Activated effector memory CD4-positive, alpha-beta T cell treated with anti-CD3 and anti-CD28 coated beads, Interleukin-2, amount 50 U/mL, for 16 hours (primary cell): ENCODE measurements around the gene PACS2.
"Not testable (repeated sequence)": the region's sequence is repeated elsewhere in the genome, so short reads cannot be mapped to it uniquely, and the experiment has no call there.

Experiments
- DNase-seq: peaks from one replicate; pipeline ENCODE4 v3.0.0-alpha.2; 2020

Gene PACS2

GRCh38 chr14:105354541-105354940, 40.0 kb downstream of the PACS2 start:
- no peak for DNase-seq

- DNase-seq: no peak
Measured at GRCh38 chr14:105355049-105355575, 40.6 kb downstream of the PACS2 start.

GRCh38 chr14:105355850-105356604, 41.5 kb downstream of the PACS2 start:
- DNase-seq: no peak

- DNase-seq: no peak
Measured at GRCh38 chr14:105356927-105357326, 42.4 kb downstream of the PACS2 start.

- no peak for DNase-seq
Measured at GRCh38 chr14:105357626-105358025, 43.1 kb downstream of the PACS2 start.

- DNase-seq: no peak
Measured at GRCh38 chr14:105358140-105358846, 43.7 kb downstream of the PACS2 start.

GRCh38 chr14:105358943-105359342, 44.4 kb downstream of the PACS2 start:
- DNase-seq: no peak

- DNase-seq: not testable (repeated sequence)
Measured at GRCh38 chr14:105361412-105361811, 46.9 kb downstream of the PACS2 start.

GRCh38 chr14:105363847-105364708, 49.5 kb downstream of the PACS2 start:
- peak; percentile 76 for DNase-seq

- no peak for DNase-seq
Measured at GRCh38 chr14:105365101-105365500, 50.6 kb downstream of the PACS2 start.

- no peak for DNase-seq
Measured at GRCh38 chr14:105365681-105366080, 51.1 kb downstream of the PACS2 start.

GRCh38 chr14:105366386-105367074, 52.0 kb downstream of the PACS2 start:
- DNase-seq: no peak

- no peak for DNase-seq
Measured at GRCh38 chr14:105367116-105368031, 52.8 kb downstream of the PACS2 start.

- no peak for DNase-seq
Measured at GRCh38 chr14:105368032-105368417, 53.5 kb downstream of the PACS2 start.

GRCh38 chr14:105368426-105368825, 53.9 kb downstream of the PACS2 start:
- DNase-seq: no peak

GRCh38 chr14:105368910-105369652, 54.5 kb downstream of the PACS2 start:
- DNase-seq: no peak

GRCh38 chr14:105369653-105370040, 55.1 kb downstream of the PACS2 start:
- DNase-seq: no peak

- DNase-seq: no peak
Measured at GRCh38 chr14:105374389-105374788, 59.8 kb downstream of the PACS2 start.

GRCh38 chr14:105375635-105376057, 61.1 kb downstream of the PACS2 start:
- peak; percentile 67 for DNase-seq
